ENCODE measurements around the gene ACBD3. TPM values are rescaled to one million over a fixed set of nuclear protein-coding genes. Genes with fewer than 3 reads are reported as not detected.

The ACBD3 gene
- total RNA-seq, 1 donor, result 80.3 TPM

DNA sequence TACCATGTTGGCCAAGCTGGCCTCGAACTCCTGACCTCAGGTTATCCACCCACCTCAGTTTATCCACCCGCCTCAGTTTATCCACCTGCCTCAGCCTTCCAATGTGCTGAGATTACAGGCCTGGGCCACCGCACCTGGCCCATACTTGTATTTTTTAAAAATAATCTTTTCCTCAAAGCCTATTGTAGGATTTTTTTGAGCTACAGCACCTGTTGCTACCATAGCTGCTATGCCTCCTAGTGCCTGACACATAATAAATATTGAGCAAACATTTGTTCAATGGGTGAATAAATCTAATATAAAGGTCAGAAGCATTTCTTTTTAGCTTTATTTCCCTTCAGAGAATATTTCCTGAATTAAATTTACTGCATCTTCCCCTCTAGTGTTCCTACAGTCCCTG, 15.7 kb upstream of the ACBD3 start:
- Histone ChIP-seq H3K36me3 (ENCODE audit: insufficient read depth, low read length) (no peaks in the 10 kb centered on the region), H3K9me3 (ENCODE audit: low read depth, low read length) (no peaks in the 10 kb centered on the region), H4K20me1 (ENCODE audit: insufficient read depth, low read length) (no peaks in the 10 kb centered on the region), H3K4me3 (ENCODE audit: insufficient read depth, low read length) (no peak overlapping the region), H3K27me3 (ENCODE audit: insufficient read depth, low read length) (peaks cover 3% of the 10 kb centered on the region), H3K27ac (ENCODE audit: low read depth, low read length) (no peak overlapping the region), H3K4me2 (ENCODE audit: insufficient read depth, low read length) (no peak overlapping the region), H3K79me2 (ENCODE audit: insufficient read depth, low read length) (no peaks in the 10 kb centered on the region), H3K4me1 (ENCODE audit: insufficient read depth, low read length) (no peaks in the 10 kb centered on the region), H2AFZ (ENCODE audit: low read length) (no peak overlapping the region)
- DNase-seq (ENCODE audit: insufficient read length, low spot score, missing footprints), result no peak
- TF ChIP-seq CTCF (IDR thresholded peaks at IDR 0.05; ENCODE audit: extremely low read depth, low read depth, low read length), result no peak

- no peak for DNase-seq (ENCODE audit: insufficient read length, low spot score, missing footprints)
- Histone ChIP-seq H2AFZ (ENCODE audit: low read length) (no peak overlapping the region), H3K27ac (ENCODE audit: low read depth, low read length) (no peak overlapping the region), H3K36me3 (ENCODE audit: insufficient read depth, low read length) (no peaks in the 10 kb centered on the region), H3K4me2 (ENCODE audit: insufficient read depth, low read length) (no peak overlapping the region), H3K9me3 (ENCODE audit: low read depth, low read length) (no peaks in the 10 kb centered on the region), H3K4me1 (ENCODE audit: insufficient read depth, low read length) (no peaks in the 10 kb centered on the region), H3K4me3 (ENCODE audit: insufficient read depth, low read length) (no peak overlapping the region), H4K20me1 (ENCODE audit: insufficient read depth, low read length) (no peaks in the 10 kb centered on the region), H3K27me3 (ENCODE audit: insufficient read depth, low read length) (peaks cover 3% of the 10 kb centered on the region), H3K79me2 (ENCODE audit: insufficient read depth, low read length) (no peaks in the 10 kb centered on the region)
- TF ChIP-seq CTCF (IDR thresholded peaks at IDR 0.05; ENCODE audit: extremely low read depth, low read depth, low read length), result peak; percentile 57
Measured at GRCh38 chr1:226201029-226201593, 14.6 kb upstream of the ACBD3 start.

DNA sequence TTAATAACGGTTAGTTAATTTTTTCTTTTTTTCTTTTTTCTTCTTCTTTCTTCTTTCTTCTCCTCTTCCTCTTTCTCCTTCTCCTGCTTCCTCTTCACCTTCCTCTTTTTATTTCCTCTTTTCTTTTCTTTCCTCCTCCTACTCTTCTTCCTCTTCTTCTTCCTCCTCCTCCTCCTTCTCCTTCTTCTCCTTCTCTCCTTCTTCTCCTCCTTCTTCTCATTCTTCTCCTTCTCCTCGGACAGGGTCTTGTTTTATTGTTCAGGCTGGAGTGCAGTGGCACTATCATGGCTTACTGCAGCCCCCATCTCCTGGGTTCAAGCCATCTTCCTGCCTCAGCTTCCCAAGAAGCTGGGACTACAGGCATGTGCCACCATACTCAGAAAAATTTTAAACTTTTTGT, 13.4 kb upstream of the ACBD3 start:
- DNase-seq (ENCODE audit: insufficient read length, low spot score, missing footprints), result no peak
- no peak for TF ChIP-seq CTCF (IDR thresholded peaks at IDR 0.05; ENCODE audit: extremely low read depth, low read depth, low read length)
- Histone ChIP-seq H3K4me2 (ENCODE audit: insufficient read depth, low read length) (no peak overlapping the region), H3K36me3 (ENCODE audit: insufficient read depth, low read length) (no peaks in the 10 kb centered on the region), H3K9me3 (ENCODE audit: low read depth, low read length) (no peaks in the 10 kb centered on the region), H3K27ac (ENCODE audit: low read depth, low read length) (no peak overlapping the region), H4K20me1 (ENCODE audit: insufficient read depth, low read length) (no peaks in the 10 kb centered on the region), H3K79me2 (ENCODE audit: insufficient read depth, low read length) (no peaks in the 10 kb centered on the region), H3K4me3 (ENCODE audit: insufficient read depth, low read length) (no peak overlapping the region), H3K27me3 (ENCODE audit: insufficient read depth, low read length) (peaks cover 3% of the 10 kb centered on the region), H3K4me1 (ENCODE audit: insufficient read depth, low read length) (no peaks in the 10 kb centered on the region), H2AFZ (ENCODE audit: low read length) (no peak overlapping the region)

DNA sequence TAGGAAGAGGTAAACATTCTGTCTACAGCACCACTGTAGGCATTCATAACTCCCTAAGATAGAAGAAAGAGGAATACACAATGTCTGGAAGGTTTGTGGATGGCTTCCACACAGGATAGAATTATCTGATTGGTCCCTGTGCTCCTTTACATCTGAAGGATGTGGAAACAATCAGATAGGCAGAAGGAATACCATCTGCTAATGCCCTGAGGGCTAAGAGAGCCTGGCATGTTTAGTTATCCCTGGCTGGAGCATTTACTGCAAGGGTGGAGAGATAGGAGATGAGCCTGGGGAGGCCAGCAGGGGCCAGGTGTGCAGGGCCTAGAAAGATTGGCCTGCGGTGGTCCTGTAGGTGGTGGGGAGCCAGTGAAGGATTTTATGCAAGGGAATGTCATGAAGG, 8.6 kb upstream of the ACBD3 start:
- no peak overlapping the region for H2AFZ ChIP-seq (ENCODE audit: low read length)
- DNase-seq (ENCODE audit: insufficient read length, low spot score, missing footprints), result no peak
- H3K4me2 ChIP-seq (ENCODE audit: insufficient read depth, low read length), result no peak overlapping the region
- H3K4me1 ChIP-seq (ENCODE audit: insufficient read depth, low read length), result no peaks in the 10 kb centered on the region
- no peak overlapping the region for H3K27ac ChIP-seq (ENCODE audit: low read depth, low read length)
- no peaks in the 10 kb centered on the region for H3K9me3 ChIP-seq (ENCODE audit: low read depth, low read length)
- no peaks in the 10 kb centered on the region for H4K20me1 ChIP-seq (ENCODE audit: insufficient read depth, low read length)
- H3K79me2 ChIP-seq (ENCODE audit: insufficient read depth, low read length), result no peaks in the 10 kb centered on the region
- TF ChIP-seq CTCF (IDR thresholded peaks at IDR 0.05; ENCODE audit: extremely low read depth, low read depth, low read length), result no peak
- no peaks in the 10 kb centered on the region for H3K36me3 ChIP-seq (ENCODE audit: insufficient read depth, low read length)
- H3K27me3 ChIP-seq (ENCODE audit: insufficient read depth, low read length), result no peaks in the 10 kb centered on the region
- H3K4me3 ChIP-seq (ENCODE audit: insufficient read depth, low read length), result no peak overlapping the region

All from osteoblast (primary cell).